Natural killer cell (primary cell): ENCODE measurements around the gene RHCG. TPM values are rescaled to one million over a fixed set of nuclear protein-coding genes. Genes with fewer than 3 reads are reported as not detected.
"Not testable (repeated sequence)": the region's sequence is repeated elsewhere in the genome, so short reads cannot be mapped to it uniquely, and the experiment has no call there.

Source experiments
- ATAC-seq, 3 donors: fragments of 150-1000 bp in 2 of 3; fragments of 200-7000 bp in 1 of 3; cut with Tn5 transposase; 1 replicate in 1 of 3; 2 replicates in 2 of 3; pipeline ENCODE4 v1.10.0; 2021; ENCODE audit warnings: mild to moderate bottlenecking in 2 of 3, moderate library complexity in 2 of 3
- DNase-seq, 2 donors: peaks; one replicate each; pipeline versions ENCODE4 v3.0.0 to v3.0.0-alpha.2; 2013 to 2021; ENCODE audit warnings: mixed read lengths in 1 of 2
- H3K27ac ChIP-seq: one replicate; pipeline ENCODE4 v1.5.1; 2013; ENCODE audit warnings: mild to moderate bottlenecking, low read length
- H3K27me3 ChIP-seq: one replicate; pipeline ENCODE4 v1.6.1; 2013; ENCODE audit warnings: low read length; ENCODE audit not compliant: control insufficient read depth, insufficient read depth
- H3K36me3 ChIP-seq: one replicate; pipeline ENCODE4 v1.6.1; 2013; ENCODE audit warnings: low read length; ENCODE audit not compliant: control insufficient read depth, insufficient read depth
- H3K4me1 ChIP-seq: one replicate; pipeline ENCODE4 v1.6.1; 2013; ENCODE audit warnings: low read length; ENCODE audit not compliant: control insufficient read depth, insufficient read depth
- H3K4me3 ChIP-seq: one replicate; pipeline ENCODE4 v1.5.1; 2013; ENCODE audit warnings: low read length
- H3K9me3 ChIP-seq: one replicate; pipeline ENCODE4 v1.6.1; 2013; ENCODE audit warnings: low read length; ENCODE audit not compliant: control insufficient read depth, insufficient read depth
- H3K27ac Mint-ChIP-seq, 2 donors: one replicate each; pipeline ENCODE4 v1.8.0; 2022; ENCODE audit warnings: mild to moderate bottlenecking in 2 of 2, mixed read lengths in 2 of 2, moderate library complexity in 1 of 2
- H3K27me3 Mint-ChIP-seq, 2 donors: one replicate each; pipeline ENCODE4 v1.8.0; 2022; ENCODE audit warnings: low read depth in 2 of 2, mixed read lengths in 2 of 2
- H3K36me3 Mint-ChIP-seq: one replicate; pipeline ENCODE4 v1.8.0; 2022; ENCODE audit warnings: mixed read lengths
- H3K4me1 Mint-ChIP-seq, 2 donors: one replicate each; pipeline ENCODE4 v1.8.0; 2022; ENCODE audit warnings: mixed read lengths in 2 of 2
- H3K4me3 Mint-ChIP-seq: one replicate; pipeline ENCODE4 v1.8.0; 2022; ENCODE audit warnings: mild to moderate bottlenecking, moderate library complexity, mixed read lengths
- H3K9me3 Mint-ChIP-seq, 2 donors: one replicate each; pipeline ENCODE4 v1.8.0; 2022; ENCODE audit warnings: mixed read lengths in 2 of 2
- WGBS: methylation state at CpG from one replicate; pipeline ENCODE4 v1.1.7; 2013; ENCODE audit warnings: missing lambda C conversion rate; ENCODE audit not compliant: insufficient coverage; 5-methylcytosine and 5-hydroxymethylcytosine counted together
- intact Hi-C: fragments of 100-400 bp; cut with micrococcal nuclease; formaldehyde crosslinking; loops from one replicate; pipeline ENCODE4 v1.14.2; 2022
- total RNA-seq, 4 donors: library from RNA; stranded (reverse); fragments of 120-200 nt in 1 of 4; gene quantifications; one replicate each; pipeline versions ENCODE4 v1.2.3 to v1.2.4, GENCODE V29; 2013 to 2022
- TF ChIP-seq, protein P1 (sequence below): fragments of 200-600 bp; IDR thresholded peaks from one replicate; pipeline ENCODE4 v1.8.0; 2022; ENCODE audit warnings: antibody characterized with exemption

RHCG gene
- total RNA-seq, 3 donors from 2014 or later (not counting 1 experiment from before 2014, with no cell fraction given), result not detected

DNA sequence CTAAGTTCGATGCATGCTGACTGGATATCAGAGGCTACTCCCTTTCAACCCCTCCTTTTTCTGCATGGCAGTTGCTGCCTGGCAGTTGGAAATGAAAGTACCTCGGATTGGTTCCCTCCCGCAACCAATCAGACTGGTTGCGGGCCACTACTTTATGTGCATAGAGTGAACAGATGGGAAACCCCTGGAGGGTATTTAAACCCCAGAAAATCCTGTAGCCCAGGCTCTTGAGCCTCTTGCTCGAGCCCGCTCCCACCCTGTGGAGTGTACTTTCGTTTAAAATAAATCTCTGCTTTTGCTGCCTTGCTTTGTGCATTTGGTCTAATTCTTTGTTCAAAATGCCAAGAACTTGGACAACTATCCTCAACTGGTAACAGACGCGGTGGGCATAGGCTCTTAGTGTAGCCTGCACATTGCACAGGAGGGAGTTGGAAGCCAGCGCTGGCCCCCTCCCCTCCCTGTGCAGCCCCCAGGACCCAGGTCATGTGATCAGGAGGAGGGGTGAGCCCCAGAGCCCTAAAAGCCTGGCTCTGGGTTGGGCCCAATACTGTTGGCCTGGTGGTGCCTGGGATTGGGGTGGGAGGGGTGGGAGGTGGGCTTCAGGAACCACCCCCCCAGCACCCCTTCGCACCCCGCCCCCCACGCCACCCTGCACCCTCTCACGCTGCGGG, 26.8 kb downstream of the RHCG start:
- Mint-ChIP-seq H3K4me1 (peaks cover 0 to 4% of the 10 kb centered on the region in 2 donors), H3K4me3 (no peak overlapping the region), H3K27ac (no peak overlapping the region), H3K27me3 (peaks cover 11 to 25% of the 10 kb centered on the region in 2 donors), H3K36me3 (no peaks in the 10 kb centered on the region), H3K9me3 (no peaks in the 10 kb centered on the region)
- Histone ChIP-seq H3K36me3 (no peaks in the 10 kb centered on the region), H3K27me3 (peaks cover 8% of the 10 kb centered on the region), H3K4me3 (no peak overlapping the region), H3K9me3 (peaks cover 1% of the 10 kb centered on the region), H3K4me1 (no peaks in the 10 kb centered on the region), H3K27ac (no peak overlapping the region)
- WGBS, result 56% methylated on average over 13 of the region's 15 CpGs
- intact Hi-C loops, result no loop called here
- TF ChIP-seq, protein P1, sequence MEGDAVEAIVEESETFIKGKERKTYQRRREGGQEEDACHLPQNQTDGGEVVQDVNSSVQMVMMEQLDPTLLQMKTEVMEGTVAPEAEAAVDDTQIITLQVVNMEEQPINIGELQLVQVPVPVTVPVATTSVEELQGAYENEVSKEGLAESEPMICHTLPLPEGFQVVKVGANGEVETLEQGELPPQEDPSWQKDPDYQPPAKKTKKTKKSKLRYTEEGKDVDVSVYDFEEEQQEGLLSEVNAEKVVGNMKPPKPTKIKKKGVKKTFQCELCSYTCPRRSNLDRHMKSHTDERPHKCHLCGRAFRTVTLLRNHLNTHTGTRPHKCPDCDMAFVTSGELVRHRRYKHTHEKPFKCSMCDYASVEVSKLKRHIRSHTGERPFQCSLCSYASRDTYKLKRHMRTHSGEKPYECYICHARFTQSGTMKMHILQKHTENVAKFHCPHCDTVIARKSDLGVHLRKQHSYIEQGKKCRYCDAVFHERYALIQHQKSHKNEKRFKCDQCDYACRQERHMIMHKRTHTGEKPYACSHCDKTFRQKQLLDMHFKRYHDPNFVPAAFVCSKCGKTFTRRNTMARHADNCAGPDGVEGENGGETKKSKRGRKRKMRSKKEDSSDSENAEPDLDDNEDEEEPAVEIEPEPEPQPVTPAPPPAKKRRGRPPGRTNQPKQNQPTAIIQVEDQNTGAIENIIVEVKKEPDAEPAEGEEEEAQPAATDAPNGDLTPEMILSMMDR, result no peak
- DNase-seq (no peak), ATAC-seq (no peak)

DNA sequence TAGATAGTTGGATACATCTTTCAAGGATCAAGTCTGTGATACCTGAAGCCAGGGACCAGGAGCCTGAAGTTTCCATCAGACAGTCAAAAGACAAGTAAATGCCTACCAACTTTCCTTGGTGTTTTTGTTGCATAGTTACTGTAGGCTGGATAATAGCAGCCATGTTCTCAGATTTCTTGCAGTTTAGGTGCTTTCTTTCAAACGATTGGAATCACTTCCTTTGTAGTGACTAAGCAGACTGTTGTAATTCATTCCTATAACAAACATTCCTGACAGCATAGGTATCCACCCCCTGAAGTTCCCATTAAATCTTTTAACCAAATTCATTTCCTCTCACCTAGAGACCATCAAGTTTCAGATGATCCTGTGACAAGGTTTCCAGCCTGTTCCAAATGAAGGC, 27.6 kb downstream of the RHCG start:
- H3K36me3 Mint-ChIP-seq, H3K9me3 ChIP-seq, H3K27me3 ChIP-seq, ATAC-seq, H3K27ac ChIP-seq, H3K4me1 Mint-ChIP-seq, H3K27ac Mint-ChIP-seq, intact Hi-C loops, H3K4me3 Mint-ChIP-seq, H3K4me3 ChIP-seq, H3K4me1 ChIP-seq, DNase-seq, H3K36me3 ChIP-seq, H3K9me3 Mint-ChIP-seq: not testable (repeated sequence)
- WGBS, result 0% methylated on average over 1 of the region's 1 CpG
- peaks cover 11 to 27% of the 10 kb centered on the region in 2 donors for H3K27me3 Mint-ChIP-seq

DNA sequence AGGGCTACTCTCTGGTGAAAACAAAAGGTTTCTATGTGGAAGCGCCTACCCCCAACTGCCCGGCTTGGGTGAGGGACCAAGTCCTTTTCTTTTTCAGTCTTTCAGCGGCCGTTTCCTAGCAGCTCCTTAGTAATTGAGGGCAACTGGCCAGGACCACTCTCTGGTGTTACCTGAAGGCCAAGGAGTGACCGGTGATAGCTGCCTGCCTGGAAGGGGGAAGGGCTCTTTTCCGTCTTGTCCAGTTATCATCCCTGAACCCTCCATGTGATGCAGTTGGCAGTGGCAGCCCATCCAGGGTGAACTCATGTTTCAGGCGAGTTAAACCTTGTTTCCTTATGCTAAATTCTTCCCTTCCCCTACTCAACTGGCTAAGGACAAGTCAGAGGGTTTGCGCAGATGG, 33.3 kb downstream of the RHCG start:
- Mint-ChIP-seq H3K9me3 (no peaks in the 10 kb centered on the region), H3K4me3 (no peak overlapping the region), H3K4me1 (peaks cover 0 to 7% of the 10 kb centered on the region in 2 donors), H3K27me3 (peaks cover 0 to 12% of the 10 kb centered on the region in 2 donors), H3K27ac (no peak overlapping the region), H3K36me3 (no peaks in the 10 kb centered on the region)
- Histone ChIP-seq H3K36me3 (no peaks in the 10 kb centered on the region), H3K27me3 (no peaks in the 10 kb centered on the region), H3K4me1 (no peaks in the 10 kb centered on the region), H3K4me3 (no peak overlapping the region), H3K9me3 (no peaks in the 10 kb centered on the region), H3K27ac (no peak overlapping the region)
- DNase-seq (no peak), ATAC-seq (no peak)
- intact Hi-C loops, result no loop called here
- 90% methylated on average over 8 of the region's 8 CpGs for WGBS
- TF ChIP-seq, protein P1, result no peak

DNA sequence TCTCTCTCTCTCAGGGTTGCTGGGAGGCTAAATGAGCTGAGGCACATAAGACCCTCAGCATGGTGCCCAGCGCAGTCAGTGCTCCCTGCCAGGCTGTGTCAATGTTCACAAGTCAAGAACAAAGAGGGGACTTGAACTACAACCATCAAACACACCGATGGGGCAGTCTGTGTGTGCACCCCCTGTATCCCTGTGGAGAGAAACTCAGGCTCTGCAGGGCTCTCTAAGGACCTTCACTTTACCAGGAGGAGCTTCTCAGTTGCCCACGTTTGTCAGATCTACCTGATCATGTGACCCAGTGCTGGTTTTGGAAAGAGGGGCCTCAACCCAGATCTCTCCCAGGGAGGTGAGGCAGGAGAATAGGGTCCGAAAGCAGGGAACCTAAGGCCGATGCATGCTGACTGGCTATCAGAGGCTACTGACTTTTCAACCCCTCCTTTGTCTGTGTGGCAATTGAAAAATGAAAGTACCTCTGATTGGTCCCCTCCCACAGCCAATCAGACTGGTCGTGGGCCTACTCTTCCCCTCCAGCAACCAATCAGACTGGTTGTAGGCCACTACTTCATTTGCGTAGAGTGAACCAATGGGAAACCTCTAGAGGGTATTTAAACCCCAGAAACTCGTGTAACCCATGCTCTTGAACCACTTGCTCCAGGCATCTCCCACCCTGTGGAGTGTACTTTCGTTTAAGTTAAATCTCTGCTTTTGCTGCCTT, 34.0 kb downstream of the RHCG start:
- DNase-seq (no peak), ATAC-seq (no peak)
- TF ChIP-seq, protein P1, result no peak
- Mint-ChIP-seq H3K4me1 (peaks cover 0 to 7% of the 10 kb centered on the region in 2 donors), H3K9me3 (no peaks in the 10 kb centered on the region), H3K27ac (no peak overlapping the region), H3K27me3 (peaks cover 0 to 12% of the 10 kb centered on the region in 2 donors), H3K36me3 (no peaks in the 10 kb centered on the region), H3K4me3 (no peak overlapping the region)
- 82% methylated on average over 9 of the region's 9 CpGs for WGBS
- H3K36me3 ChIP-seq, result no peaks in the 10 kb centered on the region
- no peaks in the 10 kb centered on the region for H3K27me3 ChIP-seq
- H3K4me1 ChIP-seq, result no peaks in the 10 kb centered on the region
- no peak overlapping the region for H3K27ac ChIP-seq
- intact Hi-C loops, result no loop called here
- H3K9me3 ChIP-seq, result no peaks in the 10 kb centered on the region
- H3K4me3 ChIP-seq, result no peak overlapping the region
